Caki2 (cell line): Measurements from ENCODE around the gene NUP188. TPM values are rescaled to one million over a fixed set of nuclear protein-coding genes. Genes with fewer than 3 reads are reported as not detected.
"Not testable (repeated sequence)": the region's sequence is repeated elsewhere in the genome, so short reads cannot be mapped to it uniquely, and the experiment has no call there.

Source experiments
- DNase-seq: peaks from one replicate; pipeline ENCODE4 v3.0.0-alpha.2; 2015; ENCODE audit warnings: low read depth
- in situ Hi-C: cut with HindIII; loops from 2 replicates; pipeline ENCODE4 v1.10.0; 2016; ENCODE audit warnings: low sequenced_read_pairs, low pct_unique_long_range_greater_than_20kb, mixed read lengths
- total RNA-seq: library from RNA; depleted of rRNA; stranded (reverse); fragments of >200 nt; shearing (Covaris generic); gene quantifications from 2 replicates; pipeline ENCODE4 v1.2.3, GENCODE V29; 2014; ENCODE audit warnings: low replicate concordance

Gene NUP188
- total RNA-seq, 1 experiment from 2014 or later = 22.3 TPM

DNA sequence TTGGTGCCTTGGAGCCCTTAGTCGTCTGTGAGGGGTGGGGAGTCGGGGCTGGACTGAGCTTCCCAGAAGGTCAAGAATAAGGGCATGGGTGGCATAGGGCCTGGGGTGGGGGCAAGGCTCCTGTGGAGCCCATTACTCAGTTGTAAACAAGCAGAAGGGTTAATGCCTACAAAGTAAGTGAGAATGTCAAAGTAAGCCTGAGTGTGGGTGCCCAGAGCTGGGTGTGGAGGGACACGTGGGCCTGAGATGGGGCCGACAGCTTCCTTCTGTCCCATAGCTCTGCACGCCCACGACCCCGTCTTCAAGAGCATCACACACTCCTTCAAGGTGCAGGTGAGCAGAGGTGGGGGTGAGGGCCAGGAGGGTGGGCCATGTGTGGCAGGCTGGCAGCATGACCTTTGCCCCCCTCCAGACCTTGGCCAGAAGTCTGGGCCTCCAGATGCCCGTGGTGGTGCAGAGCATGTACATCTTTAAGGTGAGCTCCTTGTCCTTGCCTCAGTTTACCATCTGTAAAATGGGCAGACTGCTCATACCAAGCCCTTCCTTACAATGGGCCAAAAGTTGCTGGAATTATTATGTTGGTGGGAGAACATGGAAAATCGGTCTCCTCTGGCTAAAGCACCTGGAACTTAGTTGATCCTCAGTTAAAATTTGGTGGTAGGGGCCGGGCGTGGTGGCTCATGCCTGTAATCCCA is 11.2 kb upstream of the NUP188 start:
- no peak for DNase-seq
- in situ Hi-C loops = no loop called here

DNA sequence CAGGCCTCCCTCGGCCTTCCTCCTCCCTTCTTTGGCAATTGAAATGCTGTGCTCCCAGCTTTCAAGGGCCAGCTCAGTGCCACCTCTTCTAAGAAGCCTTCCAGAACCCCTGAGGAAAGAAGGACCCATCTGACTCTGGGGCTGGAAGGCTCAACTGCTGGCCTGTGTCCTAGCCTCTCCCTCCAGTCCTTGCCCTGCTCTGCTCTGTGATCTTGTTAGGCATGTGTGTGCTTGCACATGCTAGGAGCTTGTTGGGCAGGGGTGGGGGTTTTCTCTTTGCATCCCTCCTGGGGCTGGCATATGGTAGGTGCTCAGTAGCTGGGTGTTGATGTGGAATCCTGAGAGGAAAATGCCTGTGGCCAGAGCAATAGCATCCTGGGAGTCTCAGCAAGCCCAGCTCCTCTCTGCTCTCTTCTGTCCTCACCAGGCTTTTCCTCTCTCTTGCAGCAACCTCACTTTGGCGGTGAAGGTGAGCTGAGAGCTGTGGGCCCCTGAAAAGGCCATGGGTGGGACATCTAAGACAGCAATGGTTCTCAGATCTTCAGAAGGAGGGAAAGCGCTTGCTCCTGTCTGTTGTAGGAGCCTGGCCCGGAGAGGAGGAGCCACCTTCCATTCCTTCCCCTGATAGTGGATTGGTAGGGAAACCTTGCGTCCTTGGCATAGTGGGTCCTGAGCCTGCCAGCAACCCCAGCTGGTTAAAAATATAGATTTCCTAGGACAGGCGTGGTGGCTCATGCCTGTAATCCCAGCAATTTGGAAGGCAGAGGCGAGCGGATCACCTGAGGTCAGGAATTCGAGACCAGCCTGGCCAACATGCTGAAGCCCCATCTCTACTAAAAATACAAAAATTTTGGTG is 10.0 kb upstream of the NUP188 start:
- DNase-seq = no peak
- in situ Hi-C loops = no loop called here

DNA sequence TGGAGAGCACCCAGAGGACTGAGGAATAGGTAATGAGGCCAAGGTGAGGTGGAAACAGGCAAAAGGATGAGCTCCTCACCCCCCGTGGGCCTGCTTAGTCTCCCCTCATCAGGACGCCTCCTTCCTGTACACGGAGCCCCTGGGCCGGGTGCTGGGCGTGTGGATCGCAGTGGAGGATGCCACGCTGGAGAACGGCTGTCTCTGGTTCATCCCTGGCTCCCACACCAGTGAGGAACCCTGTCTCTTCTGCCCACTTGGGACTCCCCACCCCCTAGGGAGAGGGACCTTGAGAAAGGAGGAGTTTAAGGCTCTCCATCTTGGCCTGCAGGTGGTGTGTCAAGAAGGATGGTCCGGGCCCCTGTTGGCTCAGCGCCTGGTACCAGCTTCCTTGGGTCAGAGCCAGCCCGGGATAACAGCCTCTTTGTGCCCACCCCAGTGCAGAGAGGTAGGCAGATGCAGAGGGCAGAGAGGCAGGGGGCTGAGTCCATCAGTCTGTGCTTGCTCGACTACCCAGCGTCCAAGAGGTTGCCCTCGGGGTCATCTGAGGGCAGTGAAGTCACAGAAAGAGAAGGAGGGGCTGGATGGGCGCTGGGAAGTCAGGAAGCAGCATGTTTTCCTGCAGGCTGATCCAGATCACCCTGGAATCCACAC is 7.1 kb upstream of the NUP188 start:
- in situ Hi-C loops = no loop called here
- DNase-seq = no peak

DNA sequence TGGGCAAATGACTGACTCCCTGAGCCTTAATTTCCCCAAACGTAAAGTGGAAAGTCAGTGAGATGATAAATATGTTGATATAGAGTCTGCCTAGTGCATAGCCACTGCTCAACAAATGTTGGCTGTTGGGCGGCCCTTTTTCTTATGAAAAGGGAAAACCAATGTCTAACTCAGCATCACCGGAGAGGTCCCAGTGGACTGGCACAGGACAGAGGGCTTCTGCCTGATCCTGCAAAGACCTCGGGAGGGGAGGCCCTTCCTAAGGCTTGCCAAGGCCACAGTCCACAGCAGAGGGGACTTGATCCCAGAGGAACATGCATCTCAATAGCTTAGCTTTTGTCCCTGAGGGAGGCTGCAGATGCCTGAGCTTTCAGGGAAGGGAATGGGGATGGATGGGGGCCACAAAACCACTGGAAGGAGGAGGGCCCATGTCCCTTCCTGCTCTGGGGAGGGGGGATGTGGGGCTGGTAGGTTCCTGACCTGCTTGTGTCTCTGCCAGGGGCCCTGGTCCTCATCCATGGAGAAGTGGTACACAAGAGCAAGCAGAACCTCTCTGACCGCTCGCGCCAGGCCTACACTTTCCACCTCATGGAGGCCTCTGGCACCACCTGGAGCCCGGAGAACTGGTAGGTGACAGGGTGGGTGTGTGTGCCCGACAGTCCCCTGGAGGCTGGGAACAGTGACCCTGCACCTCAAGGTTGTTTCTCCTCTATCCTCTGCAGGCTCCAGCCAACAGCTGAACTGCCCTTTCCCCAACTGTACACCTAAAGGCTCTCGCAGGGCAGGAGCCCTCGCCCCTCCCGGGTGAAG is 6.3 kb upstream of the NUP188 start:
- in situ Hi-C loops = no loop called here
- DNase-seq = no peak

DNA sequence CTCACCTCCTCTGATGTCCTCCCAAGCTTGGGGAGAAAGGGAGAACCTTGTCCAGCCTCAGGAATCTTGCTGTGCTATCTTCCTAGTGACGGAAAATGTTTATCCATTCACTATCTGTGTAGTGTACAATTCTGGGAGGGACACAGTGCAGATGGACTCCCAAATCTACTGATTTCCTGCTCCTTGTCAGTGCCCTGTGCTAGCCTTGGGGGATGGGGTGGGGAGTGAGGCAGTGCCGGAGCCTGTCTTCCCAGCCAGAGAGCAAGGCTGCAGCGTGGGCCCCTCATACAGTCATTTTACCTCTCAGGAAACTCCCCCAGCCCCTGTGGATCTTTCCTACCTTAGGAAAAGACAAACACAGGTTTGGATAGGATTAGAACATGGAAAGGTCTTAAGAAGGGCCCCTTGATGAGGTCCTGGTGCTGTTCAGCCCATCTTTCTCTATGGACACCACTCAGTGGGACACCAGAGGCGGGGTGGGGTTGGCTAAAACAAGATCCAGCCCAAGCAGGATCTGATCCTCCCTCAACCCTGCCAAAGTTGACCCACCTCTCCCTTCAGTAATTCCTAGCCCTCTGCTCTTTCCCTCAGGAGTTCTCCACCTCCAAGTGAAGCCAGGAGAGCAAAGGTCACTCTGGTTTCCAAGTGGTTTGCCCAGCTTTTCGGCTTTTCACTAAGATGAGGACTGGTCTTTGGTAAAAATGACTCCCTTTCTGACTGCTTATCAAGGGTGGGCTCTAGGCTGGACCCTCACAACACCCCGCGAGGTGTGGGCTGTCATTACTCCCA is 3.5 kb upstream of the NUP188 start:
- DNase-seq = no peak
- in situ Hi-C loops = no loop called here

DNA sequence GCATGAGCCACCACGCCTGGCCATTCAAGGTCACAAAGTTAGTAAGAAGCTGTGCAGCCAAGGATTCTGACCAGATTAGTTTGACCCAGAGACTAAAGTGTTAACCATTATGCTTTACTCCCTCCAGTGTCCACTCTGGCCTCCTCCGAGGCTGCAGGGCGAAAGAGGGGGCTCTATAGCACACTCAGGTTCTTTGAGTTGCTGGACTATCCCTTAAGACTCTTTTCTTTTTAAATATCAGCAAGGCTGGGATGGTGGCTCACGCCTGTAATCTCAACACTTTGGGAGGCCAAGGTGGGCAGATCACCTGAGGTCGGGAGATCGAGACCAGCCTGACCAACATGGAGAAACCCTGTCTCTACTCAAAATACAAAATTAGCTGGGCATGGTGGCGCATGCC is 2.5 kb upstream of the NUP188 start:
- in situ Hi-C loops, DNase-seq: not testable (repeated sequence)

DNA sequence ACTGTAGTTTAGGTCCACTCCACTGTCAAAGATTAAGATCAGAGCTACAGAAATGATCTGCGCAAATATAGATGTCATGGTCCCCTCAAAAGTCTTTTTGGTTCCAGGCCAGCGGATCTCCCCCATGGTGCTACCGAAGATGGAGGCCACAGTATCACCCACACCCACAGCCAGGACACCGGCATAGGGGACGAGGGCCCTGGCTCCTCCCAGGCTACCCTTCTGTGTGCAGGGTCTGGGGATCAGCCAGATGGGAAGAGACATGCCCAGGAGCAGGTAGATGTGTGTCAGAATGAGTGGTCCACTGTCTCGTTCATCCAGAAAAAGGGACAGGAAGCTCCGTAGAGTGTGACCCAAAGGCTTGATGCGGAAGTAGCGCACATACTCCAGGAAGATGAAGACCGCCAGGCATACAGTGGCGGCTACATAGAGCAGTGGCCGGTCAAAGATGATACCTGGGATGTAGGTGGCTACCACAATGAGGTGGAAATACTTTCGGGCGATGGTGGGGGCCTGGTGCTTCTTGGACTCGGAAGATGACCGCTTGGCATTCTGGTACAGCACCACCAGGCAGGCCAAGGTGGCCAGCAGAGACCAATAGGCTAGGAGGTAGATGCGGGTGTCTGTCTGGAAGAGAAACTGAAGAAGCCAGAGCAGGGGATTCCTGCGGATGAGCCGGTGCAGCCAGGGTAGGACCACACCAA is 1.5 kb upstream of the NUP188 start:
- no peak for DNase-seq
- in situ Hi-C loops = no loop called here

DNA sequence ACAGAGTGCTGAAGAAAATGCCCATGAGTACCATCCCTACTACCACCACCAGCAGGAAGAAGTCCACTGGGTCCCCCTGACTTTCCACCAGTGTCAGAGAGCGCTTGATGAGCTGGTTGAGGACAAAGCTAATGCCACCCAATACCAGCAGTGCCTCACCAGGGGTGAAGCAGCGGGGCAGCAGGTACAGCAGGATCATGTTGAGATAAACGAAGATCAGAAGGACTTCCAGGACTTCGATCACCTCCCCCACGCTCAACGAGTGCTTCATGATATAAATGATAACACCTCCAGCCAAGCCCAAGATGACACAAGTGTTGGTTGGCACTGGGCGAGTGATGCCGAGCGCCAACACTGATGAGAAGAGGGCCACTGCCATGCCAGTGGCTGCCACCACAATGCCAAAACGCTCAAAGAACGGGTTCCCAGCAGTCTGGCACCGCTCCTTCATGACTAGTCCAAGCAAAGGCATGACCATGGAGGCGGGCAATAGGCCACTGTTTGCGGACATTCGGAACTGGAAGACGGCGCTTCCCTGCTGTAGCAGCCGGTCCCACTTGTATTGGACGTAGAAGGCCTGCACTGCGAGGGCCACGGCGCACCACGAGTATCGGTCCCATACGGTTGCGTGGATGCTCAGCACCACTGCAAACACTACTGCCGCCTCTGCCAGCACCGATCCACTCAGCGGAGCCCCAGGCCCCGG is 775 bp upstream of the NUP188 start:
- DNase-seq = peak; percentile 5
- in situ Hi-C loops = no loop called here

DNA sequence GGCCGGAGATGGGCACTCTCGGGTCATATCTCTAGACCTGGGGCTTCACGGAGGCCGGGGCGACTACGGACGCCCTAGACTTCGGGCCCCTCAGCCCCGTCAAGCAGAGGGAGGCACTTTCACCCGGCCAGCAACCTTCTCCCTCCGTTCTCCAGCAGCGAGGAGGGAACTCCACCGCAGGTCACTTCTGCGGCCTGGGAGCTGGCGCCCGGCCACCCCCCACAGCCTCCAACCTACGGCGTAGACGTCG is 297 bp upstream of the NUP188 start:
- DNase-seq = no peak
- in situ Hi-C loops = no loop called here

DNA sequence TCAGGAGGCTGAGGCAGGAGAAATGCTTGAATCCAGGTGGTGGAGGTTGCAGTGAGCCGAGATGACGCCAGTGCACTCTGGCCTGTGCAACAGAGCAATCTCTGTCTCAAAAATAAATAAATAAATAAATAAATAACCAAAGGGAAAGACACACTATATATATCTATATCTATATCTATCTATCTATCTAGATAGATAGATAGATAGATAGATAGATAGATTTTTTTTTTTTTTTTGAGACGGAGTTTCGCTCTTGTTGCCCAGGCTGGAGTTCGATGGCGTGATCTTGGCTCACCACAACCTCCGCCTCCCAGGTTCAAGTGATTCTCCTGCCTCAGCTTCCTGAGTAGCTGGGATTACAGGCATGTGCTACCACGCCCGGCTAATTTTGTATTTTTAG is 13.9 kb downstream of the NUP188 start:
- DNase-seq, in situ Hi-C loops: not testable (repeated sequence)

DNA sequence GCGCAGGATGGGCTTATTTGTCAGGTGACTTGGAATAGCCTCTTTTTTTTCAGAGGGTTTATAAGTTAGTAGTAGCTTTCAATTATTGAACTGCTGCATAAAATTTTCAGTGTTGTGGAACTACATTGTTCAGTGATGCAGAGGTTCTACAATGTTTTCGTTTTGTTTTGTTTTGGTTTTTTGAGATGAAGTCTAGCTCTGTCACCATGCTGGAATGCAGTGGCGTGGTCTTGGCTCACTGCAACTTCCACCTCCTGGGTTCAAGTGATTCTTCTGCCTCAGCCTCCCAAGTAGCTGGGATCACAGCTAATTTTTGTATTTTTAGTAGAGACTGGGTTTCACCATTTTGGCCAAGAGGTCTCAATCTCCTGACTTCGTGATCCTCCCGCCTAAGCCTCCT is 22.0 kb downstream of the NUP188 start:
- DNase-seq = no peak
- in situ Hi-C loops = no loop called here

DNA sequence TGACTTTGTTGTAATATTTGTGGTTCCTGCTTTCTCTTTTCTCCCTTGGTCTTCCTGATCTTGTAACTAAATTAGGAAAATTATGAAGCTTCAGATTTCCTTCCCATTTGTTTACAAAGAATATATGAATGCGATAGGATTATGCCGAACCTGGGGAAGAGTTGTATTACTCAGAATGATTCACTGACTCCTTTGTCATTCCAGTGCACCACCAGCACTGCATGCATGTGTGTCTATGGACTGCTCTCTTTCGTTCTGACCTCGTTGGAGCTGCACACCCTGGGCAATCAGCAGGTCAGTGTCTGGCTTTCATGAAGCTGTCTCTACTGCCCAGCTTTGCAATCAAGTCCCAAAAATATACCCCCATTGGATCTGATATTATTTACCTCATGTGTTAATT is 25.5 kb downstream of the NUP188 start:
- no peak for DNase-seq
- in situ Hi-C loops = no loop called here

DNA sequence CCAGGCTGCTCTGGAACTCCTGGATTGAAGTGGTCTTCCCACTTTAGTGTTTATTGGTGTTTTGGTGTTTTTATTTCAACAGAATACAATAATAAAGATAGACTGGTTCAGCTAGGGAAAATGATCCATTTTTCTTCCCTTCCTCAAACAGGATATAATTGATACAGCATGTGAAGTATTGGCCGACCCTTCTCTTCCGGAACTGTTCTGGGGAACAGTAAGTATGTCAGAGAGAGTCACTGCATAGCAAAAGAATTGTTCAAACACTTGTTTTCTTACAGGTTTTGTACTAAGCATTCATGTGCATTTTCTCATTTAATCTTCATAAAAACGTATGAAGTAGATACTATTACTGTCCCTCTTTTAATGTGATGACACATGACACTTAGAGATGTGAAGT is 31.6 kb downstream of the NUP188 start:
- in situ Hi-C loops = no loop called here
- DNase-seq = no peak

DNA sequence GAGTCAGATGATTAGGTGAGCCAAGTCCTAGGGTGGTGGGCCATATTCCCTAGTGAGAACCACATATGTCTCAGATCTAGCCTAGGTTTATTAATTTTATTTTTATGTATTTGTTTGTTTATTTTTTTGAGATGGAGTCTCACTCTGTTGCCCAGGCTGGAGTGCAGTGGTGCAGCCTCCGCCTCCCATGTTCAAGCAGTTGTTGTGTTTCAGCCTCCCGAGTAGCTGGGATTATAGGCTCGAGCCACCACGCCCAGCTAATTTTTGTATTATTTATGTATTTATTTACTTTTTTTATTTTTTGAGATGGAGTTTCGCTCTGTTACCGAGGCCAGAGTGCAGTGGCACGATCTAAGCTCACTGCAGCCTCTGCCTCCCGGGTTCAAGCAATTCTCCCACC is 36.0 kb downstream of the NUP188 start:
- no peak for DNase-seq

DNA sequence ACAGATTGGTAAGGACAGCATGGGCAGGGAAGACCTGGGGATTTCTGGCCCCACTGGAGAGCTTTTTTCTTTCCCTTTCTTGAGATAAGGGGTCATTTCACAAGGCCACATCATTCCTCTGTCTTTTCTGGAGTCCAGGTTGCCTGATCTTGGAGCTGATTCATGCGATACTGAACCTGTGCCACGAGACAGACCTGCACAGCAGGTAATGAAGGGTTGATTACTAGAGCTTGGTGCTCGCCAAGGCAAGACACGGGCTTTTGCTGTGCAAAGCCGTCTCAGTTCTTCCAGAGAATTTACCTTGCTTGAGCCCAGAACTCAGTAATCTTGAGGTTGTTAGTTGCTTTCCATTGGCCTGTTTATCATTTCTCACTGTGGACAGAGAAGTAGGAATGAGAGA is 39.2 kb downstream of the NUP188 start:
- DNase-seq = no peak
- in situ Hi-C loops = no loop called here

More for the DNA sequence above, 36.0 kb downstream of the NUP188 start:
- in situ Hi-C loops = no loop called here

DNA sequence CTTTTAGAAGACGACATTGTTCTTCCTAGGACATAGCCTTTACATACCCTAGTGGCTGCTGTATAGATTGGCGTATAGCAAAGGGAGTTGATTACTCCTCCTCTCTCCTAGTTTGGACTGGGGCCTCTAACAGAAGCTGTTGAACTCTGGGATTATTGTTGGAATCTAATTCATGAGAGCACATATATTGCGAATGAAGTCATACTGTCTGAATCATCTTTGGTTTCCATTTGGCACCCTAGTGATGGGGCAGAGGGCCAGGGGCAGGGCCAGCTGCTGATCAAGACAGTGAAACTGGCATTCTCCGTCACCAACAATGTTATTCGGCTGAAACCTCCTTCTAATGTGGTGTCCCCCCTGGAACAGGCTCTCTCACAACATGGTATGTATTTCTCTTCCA is 40.3 kb downstream of the NUP188 start:
- in situ Hi-C loops = no loop called here
- DNase-seq = no peak

DNA sequence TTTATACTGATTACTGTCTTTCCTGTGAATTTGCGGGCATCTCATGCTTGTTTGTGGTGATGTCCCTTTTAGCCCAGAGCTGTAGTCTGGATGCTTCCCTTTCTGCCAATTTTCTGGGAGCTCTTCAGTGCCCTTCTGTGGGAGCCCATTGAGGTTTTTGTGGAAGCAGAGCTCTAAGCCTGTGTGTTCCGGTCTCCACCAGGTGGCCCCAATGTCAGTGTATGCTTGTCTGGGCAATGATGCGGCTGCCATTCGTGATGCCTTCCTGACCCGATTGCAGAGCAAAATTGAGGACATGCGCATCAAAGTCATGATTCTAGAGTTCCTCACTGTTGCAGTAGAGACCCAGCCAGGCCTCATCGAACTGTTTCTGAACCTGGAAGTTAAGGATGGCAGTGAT is 45.5 kb downstream of the NUP188 start:
- DNase-seq = no peak
- in situ Hi-C loops = no loop called here
